ENCODE measurements around the gene RAP1GDS1.

RAP1GDS1 gene

DNA sequence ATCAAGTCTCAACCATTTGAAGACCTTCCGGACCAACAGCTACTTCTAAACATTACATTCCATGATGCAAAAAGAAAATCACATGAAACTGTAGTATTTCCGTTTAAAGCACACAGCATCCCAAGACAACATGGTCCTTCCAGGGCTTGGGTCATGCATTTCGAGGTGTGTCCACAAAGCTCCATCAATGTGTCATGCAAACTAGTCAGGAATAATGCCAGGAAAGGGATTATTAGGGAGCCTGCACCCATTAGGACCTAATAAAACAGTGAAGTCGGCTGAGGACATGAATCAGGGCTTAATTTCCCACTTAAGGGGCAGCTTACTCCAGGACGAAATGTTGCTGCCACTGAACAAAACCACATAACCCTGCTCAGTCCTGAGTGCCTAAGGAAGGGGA, 219.4 kb downstream of the RAP1GDS1 start:
- no peaks in the 10 kb centered on the region for H3K4me1 ChIP-seq (ENCODE audit: insufficient read depth, low read length)
- H4K20me1 ChIP-seq (ENCODE audit: insufficient read depth, low read length) = no peaks in the 10 kb centered on the region
- no peak overlapping the region for H3K9ac ChIP-seq (ENCODE audit: low read depth, low read length)
- H2AFZ ChIP-seq (ENCODE audit: low read depth, low read length) = no peak overlapping the region
- no peaks in the 10 kb centered on the region for H3K27me3 ChIP-seq (ENCODE audit: insufficient read depth, low read length, poor library complexity)
- no peak overlapping the region for H3K4me2 ChIP-seq (ENCODE audit: insufficient read depth, low read length)
- H3K79me2 ChIP-seq (ENCODE audit: insufficient read depth, low read length) = no peaks in the 10 kb centered on the region
- no peak overlapping the region for H3K4me3 ChIP-seq (ENCODE audit: low read depth in 1 of 2, low read length in 2 of 2)
- no peak overlapping the region for H3K27ac ChIP-seq (ENCODE audit: low read length)
- H3K36me3 ChIP-seq (ENCODE audit: insufficient read depth, low read length) = no peaks in the 10 kb centered on the region
- no peak for ATAC-seq (ENCODE audit: insufficient read depth, low read depth)
- no peak for TF ChIP-seq EZH2 (IDR thresholded peaks at IDR 0.05; ENCODE audit: borderline replicate concordance, low read depth, low read length, severe bottlenecking)
- TF ChIP-seq CTCF (IDR thresholded peaks at IDR 0.05; ENCODE audit: borderline replicate concordance, extremely low read depth, low read length, poor library complexity, severe bottlenecking) = no peak
- H3K9me3 ChIP-seq (ENCODE audit: insufficient read depth, low read length, severe bottlenecking) = no peaks in the 10 kb centered on the region
- DNase-seq = no peak

GRCh38 chr4:98481167-98481566, 220.0 kb downstream of the RAP1GDS1 start:
- Histone ChIP-seq H4K20me1 (ENCODE audit: insufficient read depth, low read length) (no peaks in the 10 kb centered on the region), H3K4me1 (ENCODE audit: insufficient read depth, low read length) (no peaks in the 10 kb centered on the region), H3K9me3 (ENCODE audit: insufficient read depth, low read length, severe bottlenecking) (no peaks in the 10 kb centered on the region), H3K79me2 (ENCODE audit: insufficient read depth, low read length) (no peaks in the 10 kb centered on the region), H3K4me2 (ENCODE audit: insufficient read depth, low read length) (no peak overlapping the region), H3K27me3 (ENCODE audit: insufficient read depth, low read length, poor library complexity) (no peaks in the 10 kb centered on the region), H3K36me3 (ENCODE audit: insufficient read depth, low read length) (no peaks in the 10 kb centered on the region), H3K4me3 (ENCODE audit: low read depth in 1 of 2, low read length in 2 of 2) (no peak overlapping the region), H3K9ac (ENCODE audit: low read depth, low read length) (no peak overlapping the region), H3K27ac (ENCODE audit: low read length) (no peak overlapping the region), H2AFZ (ENCODE audit: low read depth, low read length) (no peak overlapping the region)
- DNase-seq (no peak), ATAC-seq (ENCODE audit: insufficient read depth, low read depth) (no peak)
- TF ChIP-seq CTCF (IDR thresholded peaks at IDR 0.05; ENCODE audit: borderline replicate concordance, extremely low read depth, low read length, poor library complexity, severe bottlenecking) (no peak), EZH2 (IDR thresholded peaks at IDR 0.05; ENCODE audit: borderline replicate concordance, low read depth, low read length, severe bottlenecking) (no peak)

DNA sequence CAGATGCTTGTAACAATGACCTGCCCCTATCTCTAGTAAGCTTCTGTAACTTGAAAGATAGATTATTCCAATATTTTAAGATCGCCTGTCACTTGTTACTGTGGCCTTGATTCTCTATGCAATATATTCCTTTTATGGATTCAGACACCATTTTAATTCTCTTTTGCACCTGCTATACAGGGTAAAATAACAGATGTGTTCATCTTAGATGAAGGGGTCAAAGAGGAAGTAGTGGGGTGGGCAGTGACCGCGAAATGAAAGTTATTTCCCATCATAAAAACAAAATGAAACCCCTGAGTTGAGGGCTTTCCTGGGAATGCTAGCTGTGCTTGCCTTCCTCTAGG, 221.3 kb downstream of the RAP1GDS1 start:
- Histone ChIP-seq H3K4me2 (ENCODE audit: insufficient read depth, low read length) (no peak overlapping the region), H2AFZ (ENCODE audit: low read depth, low read length) (no peak overlapping the region), H3K27ac (ENCODE audit: low read length) (no peak overlapping the region), H3K9me3 (ENCODE audit: insufficient read depth, low read length, severe bottlenecking) (no peaks in the 10 kb centered on the region), H3K4me1 (ENCODE audit: insufficient read depth, low read length) (no peaks in the 10 kb centered on the region), H3K79me2 (ENCODE audit: insufficient read depth, low read length) (no peaks in the 10 kb centered on the region), H3K9ac (ENCODE audit: low read depth, low read length) (no peak overlapping the region), H3K36me3 (ENCODE audit: insufficient read depth, low read length) (no peaks in the 10 kb centered on the region), H3K4me3 (ENCODE audit: low read depth in 1 of 2, low read length in 2 of 2) (no peak overlapping the region), H3K27me3 (ENCODE audit: insufficient read depth, low read length, poor library complexity) (no peaks in the 10 kb centered on the region), H4K20me1 (ENCODE audit: insufficient read depth, low read length) (no peaks in the 10 kb centered on the region)
- TF ChIP-seq CTCF (IDR thresholded peaks at IDR 0.05; ENCODE audit: borderline replicate concordance, extremely low read depth, low read length, poor library complexity, severe bottlenecking) (no peak), EZH2 (IDR thresholded peaks at IDR 0.05; ENCODE audit: borderline replicate concordance, low read depth, low read length, severe bottlenecking) (no peak)
- DNase-seq (no peak), ATAC-seq (ENCODE audit: insufficient read depth, low read depth) (no peak)

All from DND-41 (cell line).